Measurements from ENCODE around the gene ARV1. TPM values are rescaled to one million over a fixed set of nuclear protein-coding genes. Genes with fewer than 3 reads are reported as not detected.
"Not testable (repeated sequence)": the region's sequence is repeated elsewhere in the genome, so short reads cannot be mapped to it uniquely, and the experiment has no call there.

ARV1 gene
- total RNA-seq, 4 donors from 2014 or later, result 11.6 to 18.3 (median 15.4) TPM

- no peak for DNase-seq (ENCODE audit: low spot score)
- TF ChIP-seq CTCF (IDR thresholded peaks at IDR 0.05), result no peak
Measured at GRCh38 chr1:231023150-231023549, 44.3 kb downstream of the ARV1 start.

GRCh38 chr1:231026576-231026975 lies 47.7 kb downstream of the ARV1 start:
- no peak for TF ChIP-seq CTCF (IDR thresholded peaks at IDR 0.05)
- no peak for ATAC-seq (ENCODE audit: low FRiP score)
- no peak for DNase-seq (ENCODE audit: low spot score)

More at GRCh38 chr1:231023150-231023549, 44.3 kb downstream of the ARV1 start:
- ATAC-seq (ENCODE audit: low FRiP score), result no peak

GRCh38 chr1:231027136-231027925 lies 48.4 kb downstream of the ARV1 start:
- TF ChIP-seq CTCF (IDR thresholded peaks at IDR 0.05), result no peak
- ATAC-seq (ENCODE audit: low FRiP score) (no peak), DNase-seq (ENCODE audit: low spot score) (no peak)

GRCh38 chr1:231027971-231028370 lies 49.1 kb downstream of the ARV1 start:
- DNase-seq (ENCODE audit: low spot score) (no peak), ATAC-seq (ENCODE audit: low FRiP score) (no peak)
- no peak for TF ChIP-seq CTCF (IDR thresholded peaks at IDR 0.05)

GRCh38 chr1:231028682-231029081 lies 49.8 kb downstream of the ARV1 start:
- ATAC-seq (ENCODE audit: low FRiP score) (no peak), DNase-seq (ENCODE audit: low spot score) (no peak)
- TF ChIP-seq CTCF (IDR thresholded peaks at IDR 0.05), result no peak

- DNase-seq (ENCODE audit: low spot score); ATAC-seq (ENCODE audit: low FRiP score): not testable (repeated sequence)
Measured at GRCh38 chr1:231029247-231029646, 50.4 kb downstream of the ARV1 start.

- DNase-seq (ENCODE audit: low spot score) (no peak), ATAC-seq (ENCODE audit: low FRiP score) (no peak)
- no peak for TF ChIP-seq CTCF (IDR thresholded peaks at IDR 0.05)
Measured at GRCh38 chr1:231029841-231030240, 50.9 kb downstream of the ARV1 start.

All from omental fat pad (tissue), 4 donors.